ENCODE data around the gene TSPAN11. TPM values are rescaled to one million over a fixed set of nuclear protein-coding genes. Genes with fewer than 3 reads are reported as not detected.
"Not testable (repeated sequence)": the region's sequence is repeated elsewhere in the genome, so short reads cannot be mapped to it uniquely, and the experiment has no call there.

Gene TSPAN11
- total RNA-seq, 1 donor from 2014 or later: 2.5 TPM

GRCh38 chr12:31008961-31009840 lies 82.7 kb downstream of the TSPAN11 start:
- DNase-seq (ENCODE audit: extremely low spot score in 2 of 2): no peak
- no peaks in the 10 kb centered on the region for H3K36me3 ChIP-seq
- peaks cover 3% of the 10 kb centered on the region for H3K4me1 ChIP-seq
- H3K4me3 ChIP-seq: no peak overlapping the region
- TF ChIP-seq CTCF (IDR thresholded peaks at IDR 0.05): no peak
- TF ChIP-seq POLR2A (IDR thresholded peaks at IDR 0.05): no peak
- TF ChIP-seq POLR2AphosphoS5 (IDR thresholded peaks at IDR 0.05; ENCODE audit: insufficient read depth in 1 of 2, low read depth in 1 of 2): no peak
- H3K9me3 ChIP-seq: no peaks in the 10 kb centered on the region
- H3K27me3 ChIP-seq: no peaks in the 10 kb centered on the region
- intact Hi-C loops (cut with DNase I): no loop called here
- no peak overlapping the region for H3K27ac ChIP-seq

DNA sequence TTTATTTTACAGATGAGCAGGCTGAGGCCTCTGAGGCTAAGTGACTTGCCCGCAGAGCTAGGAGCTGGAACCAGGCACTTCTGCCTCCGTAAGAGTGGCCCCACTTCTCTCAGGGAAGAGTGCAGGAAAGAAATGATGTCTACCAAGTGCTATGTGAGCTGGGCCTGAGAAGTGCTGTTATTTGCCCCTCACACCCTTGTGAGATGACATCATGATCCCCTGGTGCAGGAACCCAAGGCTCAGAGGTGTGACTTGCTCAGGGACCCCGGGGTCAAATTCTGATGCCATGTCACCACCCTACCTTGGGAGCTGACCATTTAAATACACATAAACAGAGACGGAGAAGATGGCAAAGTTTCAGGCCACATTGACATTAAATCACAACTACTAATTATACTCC lies 83.4 kb downstream of the TSPAN11 start:
- H3K36me3 ChIP-seq: no peaks in the 10 kb centered on the region
- no peak for DNase-seq (ENCODE audit: extremely low spot score in 2 of 2)
- intact Hi-C loops (cut with DNase I): no loop called here

GRCh38 chr12:31011336-31011735 lies 84.8 kb downstream of the TSPAN11 start:
- intact Hi-C loops (cut with DNase I): no loop called here
- no peaks in the 10 kb centered on the region for H3K36me3 ChIP-seq
- TF ChIP-seq POLR2A (IDR thresholded peaks at IDR 0.05) (no peak), POLR2AphosphoS5 (IDR thresholded peaks at IDR 0.05; ENCODE audit: insufficient read depth in 1 of 2, low read depth in 1 of 2) (no peak), CTCF (IDR thresholded peaks at IDR 0.05) (no peak)
- no peak for DNase-seq (ENCODE audit: extremely low spot score in 2 of 2)
- no peak overlapping the region for H3K27ac ChIP-seq
- H3K9me3 ChIP-seq: no peaks in the 10 kb centered on the region
- H3K4me1 ChIP-seq: peaks cover 2% of the 10 kb centered on the region
- no peaks in the 10 kb centered on the region for H3K27me3 ChIP-seq
- no peak overlapping the region for H3K4me3 ChIP-seq

More for the DNA sequence above, 83.4 kb downstream of the TSPAN11 start:
- no peaks in the 10 kb centered on the region for H3K9me3 ChIP-seq
- no peak overlapping the region for H3K27ac ChIP-seq
- no peak overlapping the region for H3K4me3 ChIP-seq
- H3K27me3 ChIP-seq: no peaks in the 10 kb centered on the region
- TF ChIP-seq POLR2A (IDR thresholded peaks at IDR 0.05) (no peak), CTCF (IDR thresholded peaks at IDR 0.05) (no peak), POLR2AphosphoS5 (IDR thresholded peaks at IDR 0.05; ENCODE audit: insufficient read depth in 1 of 2, low read depth in 1 of 2) (no peak)
- peaks cover 3% of the 10 kb centered on the region for H3K4me1 ChIP-seq

DNA sequence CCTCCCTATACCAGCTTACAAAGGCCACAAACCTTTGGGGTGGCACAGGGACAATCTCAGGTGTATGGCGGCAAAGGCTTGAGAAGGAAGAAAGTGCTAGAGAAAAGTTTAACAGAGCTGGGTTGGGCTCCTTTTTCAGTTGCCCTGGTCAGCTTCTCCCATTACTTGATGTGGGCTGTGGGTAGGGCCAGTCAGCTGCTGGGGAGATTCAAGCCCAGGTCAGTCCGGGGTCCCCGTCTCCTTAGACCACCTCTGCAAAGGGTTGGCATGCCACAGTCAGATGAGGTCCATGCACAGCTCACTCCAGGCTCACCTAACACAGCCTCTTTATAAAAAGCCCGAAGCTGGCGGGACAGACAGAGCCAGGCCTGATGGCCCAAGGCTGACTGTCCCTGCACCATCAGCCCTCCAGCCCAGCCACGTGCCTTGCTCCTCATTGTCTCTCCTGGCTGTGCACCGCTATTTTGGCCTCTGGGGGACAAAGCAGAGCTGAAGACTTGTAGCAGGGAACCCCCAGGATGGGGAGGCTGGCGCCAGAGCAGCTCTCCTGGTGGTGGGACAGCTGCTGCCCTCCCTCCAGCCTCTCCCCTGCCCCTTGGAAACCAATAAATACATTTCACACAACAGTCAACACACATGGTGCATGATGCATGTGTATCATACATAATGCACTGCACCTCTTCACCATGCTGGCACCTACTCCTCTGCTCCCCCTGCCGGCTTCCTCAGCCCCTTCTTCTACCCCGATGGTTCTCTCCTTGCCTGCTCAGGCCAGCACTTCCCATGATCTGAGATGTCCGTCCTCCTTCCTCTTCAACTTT lies 85.4 kb downstream of the TSPAN11 start:
- DNase-seq (ENCODE audit: extremely low spot score in 2 of 2): no peak
- no peaks in the 10 kb centered on the region for H3K9me3 ChIP-seq
- no peak overlapping the region for H3K4me3 ChIP-seq
- intact Hi-C loops (cut with DNase I): no loop called here
- TF ChIP-seq CTCF (IDR thresholded peaks at IDR 0.05) (no peak), POLR2A (IDR thresholded peaks at IDR 0.05) (no peak), POLR2AphosphoS5 (IDR thresholded peaks at IDR 0.05; ENCODE audit: insufficient read depth in 1 of 2, low read depth in 1 of 2) (no peak)
- H3K4me1 ChIP-seq: no peaks in the 10 kb centered on the region
- H3K27ac ChIP-seq: no peak overlapping the region
- H3K36me3 ChIP-seq: no peaks in the 10 kb centered on the region
- no peaks in the 10 kb centered on the region for H3K27me3 ChIP-seq

DNA sequence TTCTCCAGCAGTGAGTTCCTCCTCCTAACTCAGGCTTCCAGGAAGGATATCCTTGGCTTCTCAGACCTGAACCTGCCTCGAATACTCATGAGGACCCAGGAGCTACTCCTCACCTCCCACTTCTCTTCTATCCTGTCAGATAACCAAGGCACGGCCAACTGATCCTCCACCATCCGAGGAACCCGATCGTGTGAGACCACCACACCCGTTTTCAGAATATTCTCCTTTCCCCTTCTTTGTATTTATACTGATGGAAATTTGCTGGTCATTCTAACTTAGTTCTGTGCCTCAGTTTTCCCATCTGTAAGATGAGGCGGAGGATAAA lies 86.0 kb downstream of the TSPAN11 start:
- intact Hi-C loops (cut with DNase I); H3K9me3 ChIP-seq; H3K27ac ChIP-seq; DNase-seq (ENCODE audit: extremely low spot score in 2 of 2); H3K36me3 ChIP-seq; H3K27me3 ChIP-seq; H3K4me3 ChIP-seq; H3K4me1 ChIP-seq: not testable (repeated sequence)
